ELF-1 (cell line): Measurements from ENCODE around the gene BEAN1.
"Not testable (repeated sequence)": the region's sequence is repeated elsewhere in the genome, so short reads cannot be mapped to it uniquely, and the experiment has no call there.

ENCODE experiments used
- DNase-seq: peaks from one replicate; pipeline ENCODE4 v3.0.0-alpha.2; 2016; ENCODE audit warnings: low read depth, low spot score

Gene BEAN1

GRCh38 chr16:66508248-66508913 lies 81.3 kb downstream of the BEAN1 start:
- no peak for DNase-seq

- no peak for DNase-seq
Observed at GRCh38 chr16:66508914-66509496, 81.9 kb downstream of the BEAN1 start.

GRCh38 chr16:66509576-66509975 lies 82.5 kb downstream of the BEAN1 start:
- no peak for DNase-seq

- no peak for DNase-seq
Observed at GRCh38 chr16:66510298-66510697, 83.2 kb downstream of the BEAN1 start.

GRCh38 chr16:66510711-66511601 lies 83.9 kb downstream of the BEAN1 start:
- DNase-seq = no peak

GRCh38 chr16:66511602-66512271 lies 84.6 kb downstream of the BEAN1 start:
- peak; percentile 84 for DNase-seq

- DNase-seq = no peak
Observed at GRCh38 chr16:66512272-66513110, 85.4 kb downstream of the BEAN1 start.

GRCh38 chr16:66513111-66513723 lies 86.1 kb downstream of the BEAN1 start:
- DNase-seq = peak; percentile 50

- not testable (repeated sequence) for DNase-seq
Observed at GRCh38 chr16:66514391-66514790, 87.3 kb downstream of the BEAN1 start.

GRCh38 chr16:66514980-66515595 lies 88.0 kb downstream of the BEAN1 start:
- DNase-seq = not testable (repeated sequence)

- peak; percentile 44 for DNase-seq
Observed at GRCh38 chr16:66515596-66516508, 88.8 kb downstream of the BEAN1 start.

GRCh38 chr16:66516509-66516807 lies 89.4 kb downstream of the BEAN1 start:
- no peak for DNase-seq

GRCh38 chr16:66516808-66517585 lies 89.9 kb downstream of the BEAN1 start:
- peak; percentile 86 for DNase-seq

- no peak for DNase-seq
Observed at GRCh38 chr16:66517586-66518263, 90.6 kb downstream of the BEAN1 start.

GRCh38 chr16:66519482-66520373 lies 92.6 kb downstream of the BEAN1 start:
- no peak for DNase-seq

GRCh38 chr16:66520406-66521170 lies 93.5 kb downstream of the BEAN1 start:
- no peak for DNase-seq
